Thyroid gland (tissue), 4 donors: ENCODE data around the gene RBM22. TPM values are rescaled to one million over a fixed set of nuclear protein-coding genes. Genes with fewer than 3 reads are reported as not detected.

Experiments used
- DNase-seq, 2 donors: peaks; one replicate each; pipeline ENCODE4 v3.0.0-alpha.2; 2019
- H3K27ac ChIP-seq, 3 donors: fragments of 200-600 bp; sonication (generic); 1 replicate in 2 of 3; 2 replicates in 1 of 3; pipeline ENCODE4 v1.5.1; 2016 to 2019; ENCODE audit warnings: mild to moderate bottlenecking in 1 of 3, moderate library complexity in 1 of 3
- H3K27me3 ChIP-seq: fragments of 200-600 bp; sonication (generic); one replicate; pipeline ENCODE4 v1.5.1; 2019
- H3K36me3 ChIP-seq, 2 donors: fragments of 200-600 bp; sonication (generic); one replicate each; pipeline ENCODE4 v1.5.1; 2016 to 2019
- H3K4me1 ChIP-seq, 2 donors: fragments of 200-600 bp; sonication (generic); one replicate each; pipeline ENCODE4 v1.5.1; 2017 to 2019
- H3K4me3 ChIP-seq, 3 donors: fragments of 200-600 bp; sonication (generic); replicated peaks in 1 of 3; 1 replicate in 2 of 3; 2 replicates in 1 of 3; pipeline ENCODE4 v1.5.1; 2016; ENCODE audit warnings: mild to moderate bottlenecking in 1 of 3
- H3K9me3 ChIP-seq: fragments of 200-600 bp; sonication (generic); one replicate; pipeline ENCODE4 v1.5.1; 2017
- POLR2A ChIP-seq, 2 donors: fragments of 450-650 bp; IDR thresholded peaks; one replicate each; pipeline ENCODE4 v1.6.1; 2017; ENCODE audit warnings: antibody characterized with exemption in 2 of 2, mild to moderate bottlenecking in 2 of 2, moderate library complexity in 1 of 2
- WGBS, 2 donors: methylation state at CpG; one replicate each; pipeline ENCODE4 v1.1.5; 2017; 5-methylcytosine and 5-hydroxymethylcytosine counted together
- intact Hi-C: fragments of 100-400 bp; cut with DNase I; formaldehyde crosslinking; loops from one replicate; pipeline ENCODE4 v1.15.1; 2023
- total RNA-seq, 4 donors: library from RNA; depleted of rRNA; stranded (reverse); fragments of >200 nt; gene quantifications; one replicate each; pipeline ENCODE4 v1.2.3, GENCODE V29; 2016
- TF ChIP-seq, protein P1 (sequence below), 6 experiments: fragments of 200-600 bp in 3 of 6; fragments of 450-650 bp in 3 of 6; sonication (generic) in 3 of 6; IDR thresholded peaks; one replicate each; pipeline ENCODE4 v1.5.1; 2016 to 2019; ENCODE audit warnings: antibody characterized with exemption in 6 of 6, mild to moderate bottlenecking in 2 of 6, inconsistent platforms in 1 of 6, moderate library complexity in 1 of 6

Gene RBM22
- total RNA-seq, 4 donors from 2014 or later = 39.1 to 47.2 (median 42.9) TPM

DNA sequence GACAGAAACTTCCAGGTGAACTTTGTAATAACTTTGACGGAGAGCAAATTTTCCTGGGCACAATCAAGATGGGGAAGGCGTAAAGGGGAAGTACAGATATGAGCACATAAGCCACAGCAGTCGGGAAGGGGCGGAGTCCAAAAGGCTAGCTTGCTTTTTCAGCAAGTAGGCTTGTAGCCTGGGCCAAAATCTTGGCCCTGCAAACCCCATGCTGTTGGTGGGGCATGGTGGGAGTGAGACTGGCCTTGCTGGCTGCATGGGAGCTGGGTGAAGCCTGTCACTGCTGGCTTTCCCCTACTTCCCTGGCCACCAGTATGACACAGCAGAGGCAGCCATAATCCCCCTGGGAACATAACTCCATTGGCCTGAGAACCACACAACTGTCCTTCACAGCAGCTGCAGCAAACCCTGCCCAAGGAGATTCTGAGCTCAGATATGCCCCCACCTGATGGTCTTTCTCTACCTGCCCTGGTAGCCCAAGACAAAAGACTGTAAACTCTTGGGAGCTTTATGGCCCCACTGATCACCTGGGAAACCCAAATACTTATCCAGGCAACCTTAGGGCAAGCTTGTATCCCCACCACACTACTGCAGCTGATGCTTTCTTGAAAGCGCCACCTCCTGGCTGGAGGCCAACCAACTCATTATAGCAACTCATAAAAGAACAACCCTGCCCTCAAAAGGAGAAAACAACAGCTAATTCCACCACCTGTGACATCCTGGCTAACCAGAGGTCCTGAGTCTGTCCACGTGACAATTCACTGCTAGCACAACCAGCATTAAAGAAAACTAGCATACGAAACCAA, 33.9 kb upstream of the RBM22 start:
- no peak overlapping the region for H3K4me3 ChIP-seq
- no peaks in the 10 kb centered on the region for H3K9me3 ChIP-seq
- peak in 1 of 2 donors; percentile 30 for DNase-seq
- no peaks in the 10 kb centered on the region for H3K27me3 ChIP-seq
- peaks cover 25 to 32% of the 10 kb centered on the region in 2 donors for H3K36me3 ChIP-seq
- H3K4me1 ChIP-seq = no peaks in the 10 kb centered on the region
- WGBS, 2 donors = 92 to 96% methylated on average over 7 of the region's 7 CpGs
- no peak overlapping the region for H3K27ac ChIP-seq
- intact Hi-C loops = no loop called here
- TF ChIP-seq, protein P1, sequence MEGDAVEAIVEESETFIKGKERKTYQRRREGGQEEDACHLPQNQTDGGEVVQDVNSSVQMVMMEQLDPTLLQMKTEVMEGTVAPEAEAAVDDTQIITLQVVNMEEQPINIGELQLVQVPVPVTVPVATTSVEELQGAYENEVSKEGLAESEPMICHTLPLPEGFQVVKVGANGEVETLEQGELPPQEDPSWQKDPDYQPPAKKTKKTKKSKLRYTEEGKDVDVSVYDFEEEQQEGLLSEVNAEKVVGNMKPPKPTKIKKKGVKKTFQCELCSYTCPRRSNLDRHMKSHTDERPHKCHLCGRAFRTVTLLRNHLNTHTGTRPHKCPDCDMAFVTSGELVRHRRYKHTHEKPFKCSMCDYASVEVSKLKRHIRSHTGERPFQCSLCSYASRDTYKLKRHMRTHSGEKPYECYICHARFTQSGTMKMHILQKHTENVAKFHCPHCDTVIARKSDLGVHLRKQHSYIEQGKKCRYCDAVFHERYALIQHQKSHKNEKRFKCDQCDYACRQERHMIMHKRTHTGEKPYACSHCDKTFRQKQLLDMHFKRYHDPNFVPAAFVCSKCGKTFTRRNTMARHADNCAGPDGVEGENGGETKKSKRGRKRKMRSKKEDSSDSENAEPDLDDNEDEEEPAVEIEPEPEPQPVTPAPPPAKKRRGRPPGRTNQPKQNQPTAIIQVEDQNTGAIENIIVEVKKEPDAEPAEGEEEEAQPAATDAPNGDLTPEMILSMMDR (IDR thresholded peaks at IDR 0.05) = no peak
- TF ChIP-seq POLR2A (IDR thresholded peaks at IDR 0.05) = no peak

DNA sequence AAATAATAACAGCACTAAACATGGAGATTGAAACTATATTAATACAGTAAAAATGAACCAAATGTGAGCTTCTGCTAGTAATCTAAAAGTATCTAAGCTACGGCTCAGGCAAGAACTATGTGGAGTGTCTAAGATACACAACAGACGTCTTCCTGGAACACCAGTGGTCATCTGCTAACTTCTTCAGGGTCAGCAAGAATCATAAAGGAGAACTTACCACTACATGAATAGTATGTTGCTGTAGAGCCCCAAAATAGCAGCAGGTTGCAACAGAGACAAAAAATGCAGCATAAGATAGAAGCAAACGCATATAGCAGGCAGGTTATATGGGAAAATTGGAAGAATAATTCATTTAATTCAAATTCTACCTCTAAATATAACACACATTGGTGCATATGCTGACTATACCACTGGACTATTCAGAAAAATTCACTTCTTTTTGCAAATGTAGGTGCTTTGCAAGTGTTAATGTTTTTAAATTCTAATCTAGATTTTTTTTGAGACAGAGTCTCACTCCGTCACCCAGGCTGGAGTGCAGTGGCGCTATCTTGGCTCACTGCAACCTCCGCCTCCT, 30.9 kb upstream of the RBM22 start:
- DNase-seq = no peak
- Histone ChIP-seq H3K9me3 (no peaks in the 10 kb centered on the region), H3K27me3 (no peaks in the 10 kb centered on the region), H3K4me1 (no peaks in the 10 kb centered on the region), H3K36me3 (peaks cover 46 to 50% of the 10 kb centered on the region in 2 donors), H3K4me3 (no peak overlapping the region), H3K27ac (no peak overlapping the region)
- WGBS, 2 donors = 87 to 95% methylated on average over 6 of the region's 6 CpGs
- intact Hi-C loops = no loop called here
- no peak for TF ChIP-seq POLR2A (IDR thresholded peaks at IDR 0.05)
- TF ChIP-seq, protein P1 (IDR thresholded peaks at IDR 0.05) = no peak

DNA sequence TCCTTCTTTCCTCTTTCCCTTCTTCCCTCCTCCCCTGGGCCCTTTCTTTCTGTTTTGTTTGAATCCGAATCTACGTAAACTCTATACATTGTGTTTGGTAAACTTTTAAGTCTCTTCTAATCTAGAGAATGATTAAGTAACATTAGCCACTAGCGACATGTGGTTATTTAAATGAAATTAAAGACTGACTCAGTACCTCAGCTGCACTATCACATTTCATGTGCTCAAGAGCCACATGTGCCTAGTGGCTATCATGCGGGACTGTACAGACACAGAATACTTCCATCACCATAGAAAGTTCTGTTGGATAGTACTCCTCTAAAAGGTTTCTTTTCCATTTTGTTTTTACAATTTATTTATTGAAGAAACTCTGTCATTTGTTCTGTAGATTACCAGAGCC, 29.0 kb upstream of the RBM22 start:
- 96 to 97% methylated on average over 4 of the region's 4 CpGs for whole genome bisulfite sequencing, 2 donors
- Histone ChIP-seq H3K36me3 (peaks cover 52 to 59% of the 10 kb centered on the region in 2 donors), H3K27ac (no peak overlapping the region), H3K4me3 (no peak overlapping the region), H3K9me3 (no peaks in the 10 kb centered on the region), H3K4me1 (no peaks in the 10 kb centered on the region), H3K27me3 (no peaks in the 10 kb centered on the region)
- intact Hi-C loops = no loop called here
- no peak for DNase-seq
- TF ChIP-seq, protein P1 (IDR thresholded peaks at IDR 0.05) = no peak
- no peak for TF ChIP-seq POLR2A (IDR thresholded peaks at IDR 0.05)

DNA sequence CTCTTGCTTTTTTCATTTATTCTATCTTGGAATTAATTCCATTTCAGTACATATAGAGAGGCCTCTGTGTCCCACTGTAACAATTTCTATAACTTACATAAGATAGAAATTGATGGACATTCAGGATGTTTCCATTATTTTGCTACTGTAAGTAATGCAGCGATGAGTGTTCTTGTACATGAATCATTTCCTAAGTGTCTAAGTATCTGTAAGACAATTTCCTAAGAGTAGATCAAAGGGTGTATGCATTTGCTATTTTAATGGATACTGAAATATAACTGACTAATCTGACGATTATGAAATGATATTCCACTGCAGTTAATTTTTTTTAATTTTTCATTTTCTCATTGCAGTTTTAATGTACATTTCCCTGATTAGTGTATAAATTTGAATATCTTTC, 23.0 kb upstream of the RBM22 start:
- no peaks in the 10 kb centered on the region for H3K9me3 ChIP-seq
- H3K27ac ChIP-seq = no peak overlapping the region
- H3K4me1 ChIP-seq = no peaks in the 10 kb centered on the region
- no peaks in the 10 kb centered on the region for H3K27me3 ChIP-seq
- TF ChIP-seq, protein P1 (IDR thresholded peaks at IDR 0.05) = no peak
- no peak for TF ChIP-seq POLR2A (IDR thresholded peaks at IDR 0.05)
- DNase-seq = no peak
- intact Hi-C loops = no loop called here
- 92 to 97% methylated on average over 2 of the region's 2 CpGs for WGBS, 2 donors
- H3K36me3 ChIP-seq = peaks cover 61 to 76% of the 10 kb centered on the region in 2 donors
- H3K4me3 ChIP-seq = no peak overlapping the region

DNA sequence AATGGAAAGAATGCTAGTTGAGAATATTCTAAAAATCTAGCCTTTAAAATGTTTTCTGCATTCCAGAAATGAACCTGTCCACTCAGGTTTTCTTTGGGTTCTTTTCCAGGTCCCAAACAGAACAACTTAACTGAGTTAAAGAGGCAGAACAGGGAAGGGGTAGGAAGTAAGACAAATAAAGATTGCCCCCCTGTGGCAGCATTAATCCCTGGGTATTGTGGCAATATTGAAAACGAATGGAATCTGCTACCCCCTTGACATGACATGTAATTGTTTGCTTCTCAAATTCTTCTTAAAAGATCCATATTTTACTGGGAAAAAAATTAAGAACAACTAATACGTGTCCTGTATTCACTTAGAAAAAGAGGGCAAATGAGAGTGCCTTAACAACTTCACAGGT, 9.3 kb upstream of the RBM22 start:
- Histone ChIP-seq H3K4me3 (no peak overlapping the region), H3K36me3 (peaks cover 43 to 55% of the 10 kb centered on the region in 2 donors), H3K9me3 (no peaks in the 10 kb centered on the region), H3K27me3 (no peaks in the 10 kb centered on the region), H3K4me1 (no peaks in the 10 kb centered on the region), H3K27ac (no peak overlapping the region)
- intact Hi-C loops = no loop called here
- TF ChIP-seq, protein P1 (IDR thresholded peaks at IDR 0.05) = no peak
- no peak for TF ChIP-seq POLR2A (IDR thresholded peaks at IDR 0.05)
- DNase-seq = no peak
- WGBS, 2 donors = 59 to 67% methylated on average over 2 of the region's 2 CpGs
